ENCODE measurements around the gene LGR6.

Gene LGR6

GRCh38 chr1:202241376-202242079 lies 47.9 kb downstream of the LGR6 start:
- H3K79me2 ChIP-seq (ENCODE audit: insufficient read depth, low read length): no peaks in the 10 kb centered on the region
- H3K27me3 ChIP-seq (ENCODE audit: insufficient read depth, low read length, poor library complexity, severe bottlenecking): no peaks in the 10 kb centered on the region
- H3K9ac ChIP-seq (ENCODE audit: low read depth, low read length, poor library complexity, severe bottlenecking): no peak overlapping the region
- H3K36me3 ChIP-seq (ENCODE audit: insufficient read depth, low read length): no peaks in the 10 kb centered on the region
- TF ChIP-seq CTCF (conservative IDR thresholded peaks at IDR 0.05; ENCODE audit: low read length) (no peak), EZH2phosphoT487 (IDR thresholded peaks at IDR 0.05; ENCODE audit: borderline replicate concordance) (no peak)
- no peaks in the 10 kb centered on the region for H3K4me1 ChIP-seq (ENCODE audit: insufficient read depth, low read length, poor library complexity, severe bottlenecking)
- no peaks in the 10 kb centered on the region for H4K20me1 ChIP-seq (ENCODE audit: insufficient read depth, low read length, poor library complexity, severe bottlenecking)
- no peaks in the 10 kb centered on the region for H3K9me2 ChIP-seq (replicated peaks; ENCODE audit: low read depth, low read length)
- no peaks in the 10 kb centered on the region for H3K9me3 ChIP-seq (ENCODE audit: insufficient read depth, low read depth, low read length)
- no peaks in the 10 kb centered on the region for H3F3A ChIP-seq (ENCODE audit: low read depth)
- no peak overlapping the region for H3K4me3 ChIP-seq (ENCODE audit: low read length, poor library complexity, severe bottlenecking)
- H3K4me2 ChIP-seq (ENCODE audit: low read depth, low read length, poor library complexity, severe bottlenecking): no peak overlapping the region
- no peak overlapping the region for H2AFZ ChIP-seq (ENCODE audit: low read length)

GRCh38 chr1:202242080-202242419 lies 48.5 kb downstream of the LGR6 start:
- Histone ChIP-seq H2AFZ (ENCODE audit: low read length) (no peak overlapping the region), H4K20me1 (ENCODE audit: insufficient read depth, low read length, poor library complexity, severe bottlenecking) (no peaks in the 10 kb centered on the region), H3K79me2 (ENCODE audit: insufficient read depth, low read length) (no peaks in the 10 kb centered on the region), H3K9me3 (ENCODE audit: insufficient read depth, low read depth, low read length) (no peaks in the 10 kb centered on the region), H3K4me3 (ENCODE audit: low read length, poor library complexity, severe bottlenecking) (no peak overlapping the region), H3K27me3 (ENCODE audit: insufficient read depth, low read length, poor library complexity, severe bottlenecking) (no peaks in the 10 kb centered on the region), H3K9ac (ENCODE audit: low read depth, low read length, poor library complexity, severe bottlenecking) (no peak overlapping the region), H3K9me2 (replicated peaks; ENCODE audit: low read depth, low read length) (no peaks in the 10 kb centered on the region), H3K4me1 (ENCODE audit: insufficient read depth, low read length, poor library complexity, severe bottlenecking) (no peaks in the 10 kb centered on the region), H3K4me2 (ENCODE audit: low read depth, low read length, poor library complexity, severe bottlenecking) (no peak overlapping the region), H3F3A (ENCODE audit: low read depth) (no peaks in the 10 kb centered on the region), H3K36me3 (ENCODE audit: insufficient read depth, low read length) (no peaks in the 10 kb centered on the region)
- TF ChIP-seq CTCF (conservative IDR thresholded peaks at IDR 0.05; ENCODE audit: low read length): no peak
- TF ChIP-seq EZH2phosphoT487 (IDR thresholded peaks at IDR 0.05; ENCODE audit: borderline replicate concordance): no peak

- no peaks in the 10 kb centered on the region for H3K36me3 ChIP-seq (ENCODE audit: insufficient read depth, low read length)
- H3K9me2 ChIP-seq (replicated peaks; ENCODE audit: low read depth, low read length): no peaks in the 10 kb centered on the region
- H3K79me2 ChIP-seq (ENCODE audit: insufficient read depth, low read length): no peaks in the 10 kb centered on the region
- no peaks in the 10 kb centered on the region for H3K27me3 ChIP-seq (ENCODE audit: insufficient read depth, low read length, poor library complexity, severe bottlenecking)
- no peak overlapping the region for H2AFZ ChIP-seq (ENCODE audit: low read length)
- H3F3A ChIP-seq (ENCODE audit: low read depth): no peaks in the 10 kb centered on the region
- TF ChIP-seq EZH2phosphoT487 (IDR thresholded peaks at IDR 0.05; ENCODE audit: borderline replicate concordance) (no peak), CTCF (conservative IDR thresholded peaks at IDR 0.05; ENCODE audit: low read length) (no peak)
- H3K9ac ChIP-seq (ENCODE audit: low read depth, low read length, poor library complexity, severe bottlenecking): no peak overlapping the region
- H3K4me2 ChIP-seq (ENCODE audit: low read depth, low read length, poor library complexity, severe bottlenecking): no peak overlapping the region
- no peak overlapping the region for H3K4me3 ChIP-seq (ENCODE audit: low read length, poor library complexity, severe bottlenecking)
- no peaks in the 10 kb centered on the region for H4K20me1 ChIP-seq (ENCODE audit: insufficient read depth, low read length, poor library complexity, severe bottlenecking)
- no peaks in the 10 kb centered on the region for H3K4me1 ChIP-seq (ENCODE audit: insufficient read depth, low read length, poor library complexity, severe bottlenecking)
- no peaks in the 10 kb centered on the region for H3K9me3 ChIP-seq (ENCODE audit: insufficient read depth, low read depth, low read length)
Measured at GRCh38 chr1:202243006-202243405, 49.4 kb downstream of the LGR6 start.

Measured in Loucy (cell line).